ENCODE measurements around the gene NMNAT2. TPM values are rescaled to one million over a fixed set of nuclear protein-coding genes. Genes with fewer than 3 reads are reported as not detected.

NMNAT2 gene
- total and polyA plus RNA-seq, 9 donors: 0.24 to 2.5 (median 0.77) TPM; not detected in 1

GRCh38 chr1:183302452-183303322 lies 115.5 kb downstream of the NMNAT2 start:
- intact Hi-C loops (cut with DNase I): no loop called here
- Histone ChIP-seq H3K4me3 (no peak overlapping the region), H3K4me1 (ENCODE audit: insufficient read depth) (peaks cover 10% of the 10 kb centered on the region), H3K27me3 (no peaks in the 10 kb centered on the region), H3K9me3 (no peaks in the 10 kb centered on the region), H3K27ac (no peak overlapping the region), H3K36me3 (no peaks in the 10 kb centered on the region)
- DNase-seq: no peak
- WGBS, 3 donors: 77 to 78% (median 78%) methylated on average over 5 of the region's 5 CpGs
- TF ChIP-seq EP300 (IDR thresholded peaks at IDR 0.05) (no peak), POLR2A (IDR thresholded peaks at IDR 0.05) (no peak)
- TF ChIP-seq, protein P1, sequence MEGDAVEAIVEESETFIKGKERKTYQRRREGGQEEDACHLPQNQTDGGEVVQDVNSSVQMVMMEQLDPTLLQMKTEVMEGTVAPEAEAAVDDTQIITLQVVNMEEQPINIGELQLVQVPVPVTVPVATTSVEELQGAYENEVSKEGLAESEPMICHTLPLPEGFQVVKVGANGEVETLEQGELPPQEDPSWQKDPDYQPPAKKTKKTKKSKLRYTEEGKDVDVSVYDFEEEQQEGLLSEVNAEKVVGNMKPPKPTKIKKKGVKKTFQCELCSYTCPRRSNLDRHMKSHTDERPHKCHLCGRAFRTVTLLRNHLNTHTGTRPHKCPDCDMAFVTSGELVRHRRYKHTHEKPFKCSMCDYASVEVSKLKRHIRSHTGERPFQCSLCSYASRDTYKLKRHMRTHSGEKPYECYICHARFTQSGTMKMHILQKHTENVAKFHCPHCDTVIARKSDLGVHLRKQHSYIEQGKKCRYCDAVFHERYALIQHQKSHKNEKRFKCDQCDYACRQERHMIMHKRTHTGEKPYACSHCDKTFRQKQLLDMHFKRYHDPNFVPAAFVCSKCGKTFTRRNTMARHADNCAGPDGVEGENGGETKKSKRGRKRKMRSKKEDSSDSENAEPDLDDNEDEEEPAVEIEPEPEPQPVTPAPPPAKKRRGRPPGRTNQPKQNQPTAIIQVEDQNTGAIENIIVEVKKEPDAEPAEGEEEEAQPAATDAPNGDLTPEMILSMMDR (IDR thresholded peaks at IDR 0.05): no peak

DNA sequence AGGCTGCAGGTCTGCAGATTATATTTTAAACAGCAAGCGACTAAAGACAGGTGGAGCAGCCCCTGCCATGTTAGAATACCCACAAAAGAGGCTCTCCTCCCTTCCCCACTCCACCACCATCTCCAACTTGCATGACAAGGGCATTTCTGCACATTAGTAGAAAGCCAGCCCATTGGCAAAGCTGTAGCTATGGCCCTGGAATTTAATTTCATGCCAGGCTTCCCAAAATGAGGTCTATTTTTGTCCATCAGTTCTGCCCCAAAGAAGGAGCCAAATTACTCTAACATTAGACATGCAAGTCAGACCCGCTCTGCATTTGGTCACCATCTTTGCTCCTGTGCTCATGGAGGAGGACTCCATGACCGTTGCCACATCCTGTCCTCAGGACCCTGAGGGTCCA lies 116.9 kb downstream of the NMNAT2 start:
- WGBS, 3 donors: 63 to 71% (median 69%) methylated on average over 3 of the region's 3 CpGs
- H3K9me3 ChIP-seq: no peaks in the 10 kb centered on the region
- H3K4me1 ChIP-seq (ENCODE audit: insufficient read depth): peaks cover 7% of the 10 kb centered on the region
- H3K4me3 ChIP-seq: no peak overlapping the region
- TF ChIP-seq POLR2A (IDR thresholded peaks at IDR 0.05) (no peak), EP300 (IDR thresholded peaks at IDR 0.05) (no peak)
- TF ChIP-seq, protein P1 (IDR thresholded peaks at IDR 0.05): no peak
- no peaks in the 10 kb centered on the region for H3K36me3 ChIP-seq
- no peaks in the 10 kb centered on the region for H3K27me3 ChIP-seq
- H3K27ac ChIP-seq: no peak overlapping the region
- no peak for DNase-seq
- intact Hi-C loops (cut with DNase I): no loop called here

- intact Hi-C loops (cut with DNase I): no loop called here
- Histone ChIP-seq H3K36me3 (no peaks in the 10 kb centered on the region), H3K4me1 (ENCODE audit: insufficient read depth) (peaks cover 7% of the 10 kb centered on the region), H3K27ac (no peak overlapping the region), H3K9me3 (no peaks in the 10 kb centered on the region), H3K27me3 (no peaks in the 10 kb centered on the region), H3K4me3 (no peak overlapping the region)
- no peak for TF ChIP-seq POLR2A (IDR thresholded peaks at IDR 0.05)
- no peak for TF ChIP-seq EP300 (IDR thresholded peaks at IDR 0.05)
- TF ChIP-seq, protein P1 (IDR thresholded peaks at IDR 0.05): no peak
- WGBS, 3 donors: 95 to 96% (median 95%) methylated on average over 1 of the region's 1 CpG
- no peak for DNase-seq
Measured at GRCh38 chr1:183300828-183301227, 117.4 kb downstream of the NMNAT2 start.

DNA sequence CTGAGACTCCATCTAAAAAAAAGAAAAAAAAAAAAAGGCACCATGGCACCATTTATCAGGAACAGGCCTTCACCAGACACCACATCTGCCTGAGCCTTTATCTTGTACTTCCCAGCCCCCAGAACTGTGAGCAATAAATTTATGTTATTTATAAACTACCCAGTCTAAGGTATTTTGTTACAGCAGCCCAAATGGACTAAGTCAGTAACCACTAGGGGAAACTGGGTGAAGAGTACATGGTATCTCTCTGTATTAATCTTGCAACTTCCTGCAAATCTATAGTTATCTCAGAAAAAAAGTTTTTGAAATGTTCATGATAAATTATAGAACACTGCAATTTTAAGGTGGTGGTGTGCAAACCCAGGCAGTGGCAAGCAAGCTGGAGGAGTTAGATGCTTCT lies 117.8 kb downstream of the NMNAT2 start:
- TF ChIP-seq POLR2A (IDR thresholded peaks at IDR 0.05) (no peak), EP300 (IDR thresholded peaks at IDR 0.05) (no peak)
- TF ChIP-seq, protein P1 (IDR thresholded peaks at IDR 0.05): no peak
- no peaks in the 10 kb centered on the region for H3K9me3 ChIP-seq
- intact Hi-C loops (cut with DNase I): no loop called here
- H3K4me3 ChIP-seq: no peak overlapping the region
- no peak for DNase-seq
- H3K4me1 ChIP-seq (ENCODE audit: insufficient read depth): peaks cover 7% of the 10 kb centered on the region
- no peaks in the 10 kb centered on the region for H3K27me3 ChIP-seq
- no peaks in the 10 kb centered on the region for H3K36me3 ChIP-seq
- H3K27ac ChIP-seq: no peak overlapping the region

Data from ovary (tissue), 9 donors.